Embryonic facial prominence (tissue), 1 donor: Measurements from ENCODE around the gene ZYG11A.

Experiments used
- DNase-seq: peaks from one replicate; pipeline ENCODE4 v3.0.0-alpha.2; 2016; ENCODE audit errors: extremely low spot score

The ZYG11A gene

GRCh38 chr1:52917581-52917980, 75.0 kb downstream of the ZYG11A start:
- DNase-seq: no peak

DNA sequence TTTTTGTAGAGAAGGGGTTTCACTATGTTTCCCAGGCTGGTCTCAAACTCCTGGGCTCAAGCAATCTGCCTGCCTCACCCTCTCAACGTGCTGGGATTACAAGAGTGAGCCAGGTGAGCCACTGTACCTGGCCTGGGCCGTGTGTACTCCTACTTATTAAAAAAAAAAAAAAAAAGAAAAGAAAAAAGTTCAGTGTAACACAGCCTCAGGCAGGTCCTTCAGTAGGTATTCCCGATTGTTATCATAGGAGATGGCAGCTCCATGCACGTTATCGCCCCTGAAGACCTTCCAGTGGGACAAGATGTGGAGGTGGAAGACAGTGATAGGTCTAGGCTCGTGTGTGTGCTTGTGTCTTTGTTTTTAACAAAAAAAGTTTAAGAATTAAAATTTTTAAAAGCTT, 75.6 kb downstream of the ZYG11A start:
- DNase-seq: no peak

GRCh38 chr1:52919051-52919722, 76.6 kb downstream of the ZYG11A start:
- no peak for DNase-seq

DNA sequence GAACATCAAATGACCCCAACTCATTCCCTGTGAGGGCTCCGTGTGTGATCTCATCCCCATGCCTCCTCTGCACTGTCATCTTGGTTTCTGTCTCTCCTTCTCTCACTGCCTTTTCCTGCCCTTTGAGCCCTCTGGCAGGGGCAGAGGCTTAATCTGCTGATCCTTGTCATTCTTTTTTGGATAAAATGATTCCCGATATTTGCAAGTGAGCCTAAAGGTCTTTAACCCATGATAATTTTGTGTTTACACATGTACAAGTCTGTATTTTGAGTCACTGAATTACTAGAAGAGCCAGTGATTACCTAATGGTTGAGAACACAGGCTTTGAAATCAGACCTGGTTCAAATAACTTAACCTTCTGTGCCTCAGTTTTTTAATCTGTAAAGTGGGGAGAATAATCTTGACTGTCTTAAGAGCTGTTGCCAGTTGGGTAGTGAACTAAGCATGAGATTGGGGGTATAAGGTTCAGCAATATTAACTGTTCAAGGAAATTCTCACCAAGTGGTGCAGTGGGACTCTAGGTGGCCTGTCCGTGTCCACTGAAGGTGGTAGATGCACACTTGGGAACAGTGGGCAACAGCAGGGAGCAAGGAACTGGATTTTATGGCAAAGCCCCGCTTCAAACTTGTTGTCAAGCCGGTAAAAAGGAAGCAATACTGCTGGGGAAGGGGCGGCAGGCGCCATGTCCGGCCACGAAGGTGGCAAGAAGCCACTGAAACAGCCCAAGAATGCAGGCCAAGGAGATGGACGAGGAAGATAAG, 77.3 kb downstream of the ZYG11A start:
- no peak for DNase-seq

DNA sequence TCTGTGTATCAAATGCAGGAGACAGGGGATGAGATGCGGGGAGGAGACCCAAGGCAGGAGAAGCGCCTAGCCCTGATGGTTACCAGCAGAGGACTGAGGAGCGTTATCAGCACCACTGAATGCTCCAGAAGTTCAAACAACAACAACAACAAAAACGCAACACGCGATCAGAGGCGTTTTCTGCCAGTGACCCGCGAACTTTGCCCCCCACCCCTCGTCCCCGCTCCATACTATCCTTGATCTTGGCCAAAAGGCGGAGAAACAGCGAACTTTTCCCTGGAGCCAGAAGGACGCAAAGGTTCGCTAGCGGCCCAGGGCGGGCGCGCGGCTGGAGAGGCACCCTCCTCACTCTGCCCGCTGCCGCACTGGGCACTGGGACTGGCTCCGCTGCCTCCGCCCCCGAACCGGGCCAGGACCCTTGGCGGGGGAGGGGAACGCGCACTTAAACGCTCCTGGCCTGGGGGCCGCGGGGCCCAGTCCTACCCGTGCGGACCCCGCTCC, 78.3 kb downstream of the ZYG11A start:
- no peak for DNase-seq

DNA sequence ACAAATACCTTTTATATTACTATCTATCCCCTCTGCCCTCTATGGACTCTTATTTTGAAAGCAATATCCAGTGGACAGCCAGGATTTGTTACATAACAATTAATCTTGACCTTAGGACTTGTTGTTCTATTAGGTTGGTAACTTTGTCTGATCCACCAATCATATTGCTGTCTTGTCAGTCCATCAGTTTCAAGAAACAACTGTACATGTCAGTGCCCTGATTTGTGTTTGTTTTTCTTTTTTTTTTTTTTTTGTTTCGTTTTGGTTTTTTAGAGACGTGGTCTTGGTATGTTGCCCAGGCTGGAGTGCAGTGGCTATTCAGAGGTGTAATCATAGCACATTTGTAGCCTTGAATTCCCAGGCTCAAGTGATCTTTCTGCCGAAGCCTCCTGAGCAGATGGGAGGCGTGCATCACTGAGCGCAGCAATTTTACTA, 83.0 kb downstream of the ZYG11A start:
- DNase-seq: no peak

GRCh38 chr1:52926864-52927211, 84.3 kb downstream of the ZYG11A start:
- DNase-seq: no peak

GRCh38 chr1:52927212-52928014, 84.9 kb downstream of the ZYG11A start, which contains the start of gene SCP2:
Gene SCP2, plus strand, starts transcription at chr1:52927276. Its CDS starts 121 bp downstream, at chr1:52927397.
- peak; percentile 21 for DNase-seq

GRCh38 chr1:52928015-52928404, 85.5 kb downstream of the ZYG11A start:
- no peak for DNase-seq

DNA sequence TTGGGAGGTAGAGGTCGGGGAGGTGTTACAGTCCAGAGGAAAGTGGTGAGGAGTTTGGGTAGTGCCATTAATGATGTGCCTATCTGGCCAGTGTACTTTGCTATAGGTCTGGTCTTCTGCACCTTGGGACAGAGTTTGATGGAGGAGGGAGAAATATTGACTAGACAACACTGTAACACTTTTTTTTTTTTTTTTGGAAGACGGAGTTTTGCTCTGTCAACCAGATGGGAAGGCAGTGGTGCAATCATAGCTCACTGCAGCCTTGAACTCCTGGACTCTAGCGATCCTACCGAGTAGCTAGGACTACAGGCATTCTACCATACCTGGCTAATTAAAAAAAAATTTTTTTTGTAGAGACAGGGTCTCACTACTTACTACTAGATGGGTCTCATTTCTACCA, 86.5 kb downstream of the ZYG11A start:
- no peak for DNase-seq

DNA sequence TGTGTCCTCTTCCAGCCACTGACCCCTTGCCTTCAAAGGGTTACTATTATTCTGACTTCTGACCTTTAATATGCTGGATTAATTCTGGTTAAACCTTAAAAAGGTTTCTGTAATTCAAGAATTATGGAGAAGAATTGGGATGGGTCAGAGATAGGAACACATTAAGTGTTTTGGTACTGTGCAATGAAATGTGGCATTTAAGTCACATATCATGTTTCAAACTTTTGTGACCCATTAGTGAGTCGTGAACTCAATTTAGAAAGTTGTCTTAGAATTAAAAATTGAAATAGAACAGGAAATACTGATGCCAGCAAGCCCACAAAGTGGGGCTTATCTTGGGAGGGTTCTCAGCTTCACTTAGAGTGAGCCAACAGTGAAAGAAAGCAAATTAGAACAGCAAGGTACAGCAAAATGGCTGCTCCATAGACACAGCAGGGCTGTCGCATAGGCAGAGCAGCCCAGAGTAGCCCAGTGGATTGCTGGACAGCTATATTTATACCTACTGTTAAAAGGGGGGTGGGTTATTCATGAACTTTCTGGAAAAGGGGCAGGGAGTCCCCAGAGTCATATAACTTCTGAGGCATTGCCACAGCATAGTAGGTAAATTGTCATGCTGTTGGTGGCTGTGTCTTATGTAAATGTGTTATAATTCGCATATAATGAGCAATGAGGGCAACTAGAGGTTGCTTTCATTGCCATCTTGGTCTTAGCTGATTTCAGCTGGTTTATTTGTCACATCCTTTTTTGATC, 95.0 kb downstream of the ZYG11A start:
- no peak for DNase-seq

DNA sequence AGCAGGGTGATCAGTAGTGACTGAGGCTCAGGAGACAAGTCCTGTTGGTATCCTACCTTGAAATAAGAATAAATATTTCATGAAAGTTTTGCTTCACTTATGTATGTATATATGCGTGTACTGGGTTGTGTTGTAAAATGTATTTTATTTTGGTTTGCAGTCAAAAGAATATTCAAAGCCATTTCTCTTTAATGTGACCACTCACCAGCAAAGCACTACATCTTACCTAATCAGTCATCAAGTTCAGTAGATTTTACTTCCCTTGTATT, 95.6 kb downstream of the ZYG11A start:
- DNase-seq: no peak

DNA sequence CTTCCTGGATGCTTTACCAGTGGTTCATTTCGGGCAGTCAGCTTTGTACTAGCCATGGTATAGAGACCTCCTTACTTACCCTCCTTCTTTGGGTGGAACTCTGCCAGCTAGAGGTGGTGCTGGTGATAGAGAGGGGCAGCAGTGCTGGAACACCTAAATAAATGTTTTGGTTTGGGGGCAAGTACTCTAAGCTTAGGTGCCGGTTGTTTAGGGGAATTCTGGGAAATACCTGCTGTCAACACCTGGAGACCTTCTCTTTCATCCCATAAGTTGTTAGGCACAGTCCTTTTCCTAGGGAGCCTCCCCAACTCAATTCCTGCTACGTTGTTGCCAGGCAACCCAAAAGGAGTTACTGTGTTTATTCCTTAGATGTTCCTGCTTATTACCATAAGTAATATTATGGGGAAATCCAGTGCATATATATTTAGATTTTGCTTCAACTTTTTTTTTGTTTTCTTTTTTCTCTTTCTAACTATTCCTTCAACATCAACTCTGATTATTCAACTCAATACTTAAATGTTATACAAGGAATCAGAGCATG, 101.4 kb downstream of the ZYG11A start:
- DNase-seq: no peak

DNA sequence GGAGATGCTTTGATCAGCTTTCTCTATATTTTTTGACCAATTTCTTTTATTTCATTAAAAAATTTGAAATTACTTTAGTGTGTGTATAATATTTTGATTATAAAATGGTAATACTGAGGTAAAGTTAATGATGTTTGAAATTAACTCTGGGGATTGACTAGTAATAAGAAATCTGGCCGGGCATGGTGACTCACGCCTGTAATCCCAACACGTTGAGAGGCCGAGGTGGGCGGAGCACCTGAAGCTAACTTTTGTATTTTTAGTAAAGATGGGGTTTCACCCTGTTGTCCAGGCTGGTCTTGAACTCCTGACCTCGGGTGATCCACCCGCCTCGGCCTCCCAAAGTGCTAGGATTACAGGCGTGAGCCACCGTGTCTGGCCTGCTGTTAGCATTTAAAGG, 102.0 kb downstream of the ZYG11A start:
- DNase-seq: no peak
